H1 (cell line): ENCODE measurements around the gene SMPD2. TPM values are rescaled to one million over a fixed set of nuclear protein-coding genes. Genes with fewer than 3 reads are reported as not detected.

Source experiments
- CTCF ChIA-PET: fragments of 300-600 bp; sonication (Branson Sonifier 250); formaldehyde crosslinking; loops from one replicate; lab custom pipeline; 2021; ENCODE audit not compliant: partially characterized antibody; lab: Charles Lee
- POLR2A ChIA-PET: fragments of 300-600 bp; sonication (Branson Sonifier 250); formaldehyde crosslinking; loops from one replicate; lab custom pipeline; 2021; ENCODE audit warnings: inconsistent platforms; ENCODE audit not compliant: partially characterized antibody; lab: Charles Lee
- DNase-seq, 2 experiments: peaks; one replicate each; pipeline versions ENCODE4 v3.0.0 to v3.0.0-alpha.2; 2010 to 2022; ENCODE audit warnings: low spot score in 2 of 2, low read depth in 1 of 2, mixed read lengths in 1 of 2
- FAIRE-seq: peaks from 2 replicates; lab custom pipeline; 2011; peaks lifted over from hg19 to GRCh38; lab: Jason Lieb, UNC
- H2AFZ ChIP-seq: 2 replicates; pipeline ENCODE4 v1.8.1; 2012; ENCODE audit warnings: low read length, inconsistent platforms
- H2AK5ac ChIP-seq: 2 replicates; pipeline ENCODE4 v1.6.1; 2013; ENCODE audit warnings: low read depth, low read length
- H2BK120ac ChIP-seq: replicated peaks from 2 replicates; pipeline ENCODE3; 2013; ENCODE audit warnings: low read depth, low read length, inconsistent platforms
- H2BK12ac ChIP-seq: 2 replicates; pipeline ENCODE4 v1.6.1; 2013; ENCODE audit warnings: low read depth, low read length
- H2BK15ac ChIP-seq: 2 replicates; pipeline ENCODE4 v1.6.1; 2013; ENCODE audit warnings: low read length
- H2BK20ac ChIP-seq: 2 replicates; pipeline ENCODE4 v1.6.1; 2013; ENCODE audit warnings: low read length
- H2BK5ac ChIP-seq: 2 replicates; pipeline ENCODE4 v1.6.1; 2013; ENCODE audit warnings: low read depth, low read length
- H3K14ac ChIP-seq: 2 replicates; pipeline ENCODE4 v1.6.1; 2013; ENCODE audit warnings: inconsistent platforms; ENCODE audit not compliant: insufficient read length
- H3K18ac ChIP-seq: 2 replicates; pipeline ENCODE4 v1.6.1; 2013; ENCODE audit warnings: low read length; ENCODE audit errors: extremely low read depth
- H3K23ac ChIP-seq: 2 replicates; pipeline ENCODE4 v1.6.1; 2013; ENCODE audit warnings: inconsistent platforms; ENCODE audit not compliant: insufficient read length
- H3K23me2 ChIP-seq: 2 replicates; pipeline ENCODE4 v1.6.1; 2013; ENCODE audit warnings: low read depth, low read length
- H3K27ac ChIP-seq: 2 replicates; pipeline ENCODE4 v1.6.1; 2011; ENCODE audit warnings: low read depth, low read length, inconsistent platforms
- H3K27me3 ChIP-seq, 4 experiments: replicated peaks in 1 of 4; 1 replicate in 1 of 4; 2 replicates in 3 of 4; pipeline versions ENCODE4 v1.6.1 to v1.8.1; 2011 to 2013; ENCODE audit warnings: low read length in 3 of 4, mild to moderate bottlenecking in 3 of 4, inconsistent platforms in 2 of 4, mixed read lengths in 2 of 4, moderate library complexity in 1 of 4; ENCODE audit not compliant: control insufficient read depth in 3 of 4, insufficient read depth in 3 of 4; ENCODE audit errors: extremely low read depth in 1 of 4
- H3K36me3 ChIP-seq, 4 experiments: 2 replicates each; pipeline versions ENCODE4 v1.6.1 to v1.8.1; 2011 to 2013; ENCODE audit warnings: mild to moderate bottlenecking in 4 of 4, low read length in 3 of 4, moderate library complexity in 2 of 4, control low read depth in 1 of 4, inconsistent platforms in 1 of 4; ENCODE audit not compliant: insufficient read depth in 4 of 4, control insufficient read depth in 2 of 4
- H3K4ac ChIP-seq: replicated peaks from 2 replicates; pipeline ENCODE3; 2013; ENCODE audit warnings: low read length, low read depth, mixed read lengths, inconsistent platforms; ENCODE audit not compliant: insufficient read length
- H3K4me1 ChIP-seq, 4 experiments: replicated peaks in 1 of 4; 1 replicate in 1 of 4; 2 replicates in 3 of 4; pipeline versions ENCODE4 v1.6.1 to v1.8.1; 2011 to 2013; ENCODE audit warnings: low read length in 3 of 4, inconsistent platforms in 2 of 4, mixed read lengths in 1 of 4; ENCODE audit not compliant: insufficient read depth in 4 of 4, control insufficient read depth in 3 of 4
- H3K4me2 ChIP-seq, 2 experiments: 2 replicates each; pipeline versions ENCODE4 v1.6.1 to v1.8.1; 2011 to 2013; ENCODE audit warnings: low read depth in 2 of 2, low read length in 2 of 2, control low read depth in 1 of 2, inconsistent platforms in 1 of 2, mild to moderate bottlenecking in 1 of 2; ENCODE audit not compliant: insufficient read depth in 1 of 2
- H3K4me3 ChIP-seq, 4 experiments: fragments of 200-600, 300-600 bp in 1 of 4; sonication (generic), shearing (Covaris generic), sonication (Bioruptor Twin) in 1 of 4; 2 replicates each; pipeline versions ENCODE4 v1.5.1 to v1.8.1; 2011 to 2016; ENCODE audit warnings: low read length in 4 of 4, low read depth in 3 of 4, control low read depth in 2 of 4, inconsistent platforms in 2 of 4, mild to moderate bottlenecking in 2 of 4, mixed read lengths in 1 of 4, moderate library complexity in 1 of 4; ENCODE audit not compliant: insufficient read depth in 2 of 4; ENCODE audit errors: extremely low read depth in 1 of 4
- H3K56ac ChIP-seq: replicated peaks from 2 replicates; pipeline ENCODE3; 2013; ENCODE audit warnings: low read depth, mild to moderate bottlenecking, mixed read lengths, low read length, inconsistent platforms; ENCODE audit not compliant: insufficient read length
- H3K79me1 ChIP-seq: 2 replicates; pipeline ENCODE4 v1.6.1; 2013; ENCODE audit warnings: low read depth, low read length, control low read depth
- H3K79me2 ChIP-seq, 2 experiments: 2 replicates each; pipeline versions ENCODE4 v1.6.1 to v1.8.1; 2012 to 2013; ENCODE audit warnings: low read length in 2 of 2, mild to moderate bottlenecking in 2 of 2, inconsistent platforms in 1 of 2; ENCODE audit not compliant: insufficient read depth in 2 of 2, control insufficient read depth in 1 of 2
- H3K9ac ChIP-seq, 4 experiments: replicated peaks in 1 of 4; 1 replicate in 1 of 4; 2 replicates in 3 of 4; pipeline versions ENCODE4 v1.6.1 to v1.8.1; 2011 to 2013; ENCODE audit warnings: low read depth in 3 of 4, low read length in 3 of 4, control low read depth in 2 of 4, mild to moderate bottlenecking in 2 of 4, moderate library complexity in 2 of 4, inconsistent platforms in 1 of 4; ENCODE audit errors: extremely low read depth in 1 of 4
- H3K9me3 ChIP-seq, 2 experiments: 2 replicates each; pipeline versions ENCODE4 v1.6.1 to v1.8.1; 2012 to 2013; ENCODE audit warnings: mild to moderate bottlenecking in 2 of 2, moderate library complexity in 2 of 2, control low read depth in 1 of 2, inconsistent platforms in 1 of 2, low read depth in 1 of 2, low read length in 1 of 2, mixed read lengths in 1 of 2; ENCODE audit not compliant: insufficient read depth in 2 of 2
- H4K20me1 ChIP-seq, 2 experiments: replicated peaks in 1 of 2; 2 replicates each; pipeline versions ENCODE3 to v1.8.1; 2011 to 2013; ENCODE audit warnings: inconsistent platforms in 2 of 2, low read length in 2 of 2, mild to moderate bottlenecking in 1 of 2; ENCODE audit not compliant: insufficient read depth in 2 of 2, control insufficient read depth in 1 of 2
- H4K5ac ChIP-seq: 2 replicates; pipeline ENCODE4 v1.6.1; 2013; ENCODE audit warnings: low read length, low read depth, mixed read lengths, inconsistent platforms; ENCODE audit not compliant: insufficient read length
- H4K8ac ChIP-seq: 2 replicates; pipeline ENCODE4 v1.8.0; 2013; ENCODE audit warnings: mild to moderate bottlenecking, moderate library complexity, low read length, inconsistent platforms; ENCODE audit not compliant: insufficient read depth; ENCODE audit errors: extremely low read depth
- H4K91ac ChIP-seq: replicated peaks from 2 replicates; pipeline ENCODE3; 2013; ENCODE audit warnings: low read length, mixed read lengths, inconsistent platforms; ENCODE audit not compliant: insufficient read length
- CBX8 ChIP-seq: fragments of 300-800, 300-1000 bp; sonication (generic); IDR thresholded peaks from 2 replicates; pipeline ENCODE4 v1.7.1; 2016; ENCODE audit warnings: low read depth, low read length, borderline replicate concordance
- EGR1 ChIP-seq: IDR thresholded peaks from 2 replicates; pipeline ENCODE4 v1.6.1; 2011; ENCODE audit warnings: low read depth, low read length, borderline replicate concordance
- EP300 ChIP-seq, 2 experiments: IDR thresholded peaks; 1 replicate in 1 of 2; 2 replicates in 1 of 2; pipeline ENCODE4 v1.6.1; 2011 to 2012; ENCODE audit warnings: low read depth in 2 of 2, low read length in 2 of 2, mild to moderate bottlenecking in 2 of 2, borderline replicate concordance in 1 of 2, inconsistent platforms in 1 of 2, moderate library complexity in 1 of 2
- GABPA ChIP-seq: IDR thresholded peaks from 2 replicates; pipeline ENCODE4 v1.6.1; 2011; ENCODE audit warnings: mild to moderate bottlenecking, low read length, moderate library complexity, borderline replicate concordance; ENCODE audit not compliant: insufficient read depth
- KDM5A ChIP-seq: fragments of 200-600 bp; IDR thresholded peaks from 2 replicates; pipeline ENCODE4 v1.7.1; 2012; ENCODE audit warnings: mild to moderate bottlenecking, low read length, inconsistent platforms, mixed read lengths
- POLR2A ChIP-seq, 2 experiments: IDR thresholded peaks; 1 replicate in 1 of 2; 2 replicates in 1 of 2; pipeline ENCODE4 v1.6.1; 2011; ENCODE audit warnings: low read depth in 2 of 2, low read length in 2 of 2, mild to moderate bottlenecking in 2 of 2; ENCODE audit errors: control extremely low read depth in 1 of 2
- RAD21 ChIP-seq, 2 experiments: IDR thresholded peaks in 1 of 2; conservative IDR thresholded peaks in 1 of 2; 2 replicates each; pipeline ENCODE4 v1.6.1; 2011; ENCODE audit warnings: low read depth in 2 of 2, low read length in 2 of 2, improper control_type of control experiment in 1 of 2, inconsistent platforms in 1 of 2, mild to moderate bottlenecking in 1 of 2, moderate library complexity in 1 of 2
- SRF ChIP-seq: IDR thresholded peaks from 2 replicates; pipeline ENCODE4 v1.6.1; 2011; ENCODE audit warnings: mild to moderate bottlenecking, low read depth, low read length, moderate library complexity
- TAF1 ChIP-seq: IDR thresholded peaks from 2 replicates; pipeline ENCODE4 v1.6.1; 2011; ENCODE audit warnings: mild to moderate bottlenecking, low read depth, low read length
- TAF7 ChIP-seq: optimal IDR thresholded peaks from 2 replicates; pipeline ENCODE3; 2011; ENCODE audit warnings: low read depth, mild to moderate bottlenecking, inconsistent platforms, low read length, moderate library complexity, borderline replicate concordance
- TCF12 ChIP-seq: IDR thresholded peaks from 2 replicates; pipeline ENCODE4 v1.6.1; 2011; ENCODE audit warnings: low read depth, mild to moderate bottlenecking, low read length
- WGBS, 2 experiments: shearing (Covaris generic) in 1 of 2; methylation state at CpG; one replicate each; pipeline versions ENCODE4 v1.1.6 to v1.1.7; 2013 to 2015; ENCODE audit warnings: low lambda C conversion rate in 2 of 2, mixed read lengths in 2 of 2, inconsistent platforms in 1 of 2, low coverage in 1 of 2, missing lambda C conversion rate in 1 of 2; ENCODE audit not compliant: insufficient replicate concordance in 2 of 2, insufficient coverage in 1 of 2, insufficient read length in 1 of 2; ENCODE audit errors: extremely low coverage in 1 of 2, missing lambda C conversion rate in 1 of 2; 5-methylcytosine and 5-hydroxymethylcytosine counted together
- polyA plus RNA-seq, 7 experiments: library from polyadenylated mRNA; depleted of rRNA in 3 of 7; stranded (reverse) in 5 of 7; unstranded in 2 of 7; fragments of >200 nt in 5 of 7; fragments of 200-250 nt in 2 of 7; gene quantifications; 1 replicate in 5 of 7; 2 replicates in 1 of 7; 4 replicates in 1 of 7; pipeline versions ENCODE4 v1.2.1 to v1.2.3, GENCODE V29; 2011 to 2013; ENCODE audit warnings: missing spikeins in 2 of 7, mixed read lengths in 2 of 7
- total RNA-seq: library from RNA; stranded (reverse); fragmentation: NEBNext Ultra II Directional; extraction: Animal tissue kit (Norgen Biotek cat#: 25700); gene quantifications from 2 replicates; pipeline ENCODE4 v1.2.1, GENCODE V29; 2021
- TF ChIP-seq, protein P1 (sequence below): IDR thresholded peaks from 2 replicates; pipeline ENCODE4 v1.6.1; 2012; ENCODE audit warnings: inconsistent platforms

SMPD2 gene
- total and polyA plus RNA-seq, 2 of the 8 experiments (the other 6 are each of a cell fraction or from before 2014, with no cell fraction given): 11.5 to 17.2 TPM

DNA sequence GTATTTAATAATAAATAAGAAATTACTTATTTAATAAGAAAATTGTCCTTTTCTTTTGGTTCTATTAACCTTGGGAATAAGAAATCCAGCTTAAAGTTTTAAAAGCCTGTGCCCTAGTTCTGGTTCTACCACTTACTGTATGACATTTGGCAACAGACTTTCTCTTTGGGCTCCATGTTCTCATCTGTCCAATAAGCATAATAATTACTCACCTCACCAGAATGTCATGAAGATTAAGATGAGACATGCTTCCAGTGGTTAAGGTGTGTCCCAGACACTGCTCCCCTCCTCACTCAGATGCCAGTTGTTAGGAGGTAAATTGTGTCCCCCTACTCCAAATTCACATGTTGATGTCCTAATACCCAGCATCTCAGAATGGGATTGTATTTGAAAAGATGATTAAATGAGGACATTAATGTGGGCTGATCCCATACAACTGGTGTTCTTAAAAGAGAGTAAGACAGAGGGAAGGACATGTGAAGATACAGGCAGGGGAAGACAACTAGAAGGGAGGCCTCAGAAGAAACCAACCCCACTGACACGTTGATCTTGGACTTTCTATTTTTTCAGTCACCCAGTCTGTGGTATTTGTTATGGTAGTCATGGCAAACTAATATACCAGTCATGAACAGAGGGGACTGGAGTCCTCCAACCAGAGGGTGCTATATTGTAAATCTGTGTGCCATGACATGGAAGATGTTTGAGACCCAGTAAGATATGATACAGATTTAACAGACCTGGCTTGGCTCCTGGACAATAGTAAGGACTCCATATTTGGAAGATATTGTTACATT, 21.4 kb downstream of the SMPD2 start:
- Histone ChIP-seq H2BK12ac (no peak overlapping the region), H3K79me2 (peaks cover 0 to 15% of the 10 kb centered on the region in 2 experiments; a peak in 2 of 4 replicates), H3K23ac (no peak overlapping the region), H3K27me3 (no peaks in the 10 kb centered on the region), H3K4me1 (peaks cover 0 to 6% (median 4%) of the 10 kb centered on the region in 4 experiments; a peak in 4 of 7 replicates), H3K23me2 (no peaks in the 10 kb centered on the region), H3K9ac (no peak overlapping the region), H4K5ac (no peak overlapping the region), H3K4me3 (no peak overlapping the region), H4K91ac (no peak overlapping the region), H4K8ac (no peak overlapping the region), H4K20me1 (peaks cover 0 to 3% of the 10 kb centered on the region in 2 experiments), H2AK5ac (no peak overlapping the region), H3K9me3 (peaks cover 0 to 5% of the 10 kb centered on the region in 2 experiments; a peak in 1 of 4 replicates), H2BK15ac (no peak overlapping the region), H3K4ac (no peak overlapping the region), H3K27ac (no peak overlapping the region), H3K14ac (no peak overlapping the region), H2BK5ac (no peak overlapping the region), H3K4me2 (no peak overlapping the region), H2AFZ (no peak overlapping the region), H3K36me3 (peaks cover 12 to 62% (median 32%) of the 10 kb centered on the region in 4 experiments), H3K79me1 (no peaks in the 10 kb centered on the region; the same call in 1 of the 2 replicates), H2BK20ac (no peak overlapping the region), H3K18ac (no peak overlapping the region), H3K56ac (no peak overlapping the region), H2BK120ac (no peak overlapping the region)
- DNase-seq (no peak), FAIRE-seq (no peak)
- 76% methylated on average over 1 of the region's 1 CpG; no CpG with 5 or more reads in 1 of the 2 experiments for WGBS, 2 experiments
- ChIA-PET CTCF (no interaction called here), POLR2A (no interaction called here)
- no peak for TF ChIP-seq KDM5A
- no peak for TF ChIP-seq TAF1
- TF ChIP-seq TAF7: no peak
- no peak for TF ChIP-seq EP300 (IDR thresholded peaks at IDR 0.05; ENCODE audit: borderline replicate concordance in 1 of 2, low read depth in 2 of 2, low read length in 2 of 2)
- no peak for TF ChIP-seq RAD21 (IDR thresholded peaks at IDR 0.05 in 1 of 2, conservative IDR thresholded peaks at IDR 0.05 in 1 of 2; ENCODE audit: low read depth in 2 of 2, low read length in 2 of 2)
- TF ChIP-seq, protein P1, sequence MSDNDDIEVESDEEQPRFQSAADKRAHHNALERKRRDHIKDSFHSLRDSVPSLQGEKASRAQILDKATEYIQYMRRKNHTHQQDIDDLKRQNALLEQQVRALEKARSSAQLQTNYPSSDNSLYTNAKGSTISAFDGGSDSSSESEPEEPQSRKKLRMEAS: no peak
- TF ChIP-seq POLR2A (IDR thresholded peaks at IDR 0.05; ENCODE audit: control extremely low read depth in 1 of 2, low read depth in 2 of 2, low read length in 2 of 2): no peak
- TF ChIP-seq CBX8: no peak
- no peak for TF ChIP-seq TCF12
- no peak for TF ChIP-seq SRF
- TF ChIP-seq EGR1: no peak
- no peak for TF ChIP-seq GABPA
